NCI-H2171 (cell line): ENCODE data around the gene GJB5.

Experiments used
- DNase-seq: peaks from one replicate; lab custom pipeline; 2025; lab: John Stamatoyannopoulos, UW

Gene GJB5

GRCh38 chr1:34794790-34795180, 39.9 kb downstream of the GJB5 start:
- DNase-seq, result no peak

DNA sequence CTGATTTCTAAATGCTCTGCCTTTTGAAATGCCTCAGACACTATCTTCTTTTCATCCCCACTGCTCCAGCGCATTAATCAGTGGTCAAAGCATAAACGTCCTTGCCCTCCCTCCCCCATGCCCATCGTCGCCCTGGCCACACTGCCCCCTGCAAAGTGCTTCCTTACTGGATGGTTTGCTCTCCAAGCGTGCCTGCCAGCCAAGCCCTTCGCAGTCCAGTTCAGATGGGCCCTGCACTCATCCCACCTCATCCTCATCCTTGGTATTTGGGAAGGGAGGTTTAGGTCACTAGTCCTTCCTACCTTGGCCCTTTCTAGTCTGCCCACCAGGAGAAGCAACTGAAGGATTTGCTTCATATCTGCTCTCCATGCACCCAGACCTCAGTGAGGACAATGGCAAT, 41.1 kb downstream of the GJB5 start:
- no peak for DNase-seq

- no peak for DNase-seq
Observed at GRCh38 chr1:34796990-34797389, 42.1 kb downstream of the GJB5 start.

- DNase-seq, result no peak
Observed at GRCh38 chr1:34800214-34800613, 45.4 kb downstream of the GJB5 start.

DNA sequence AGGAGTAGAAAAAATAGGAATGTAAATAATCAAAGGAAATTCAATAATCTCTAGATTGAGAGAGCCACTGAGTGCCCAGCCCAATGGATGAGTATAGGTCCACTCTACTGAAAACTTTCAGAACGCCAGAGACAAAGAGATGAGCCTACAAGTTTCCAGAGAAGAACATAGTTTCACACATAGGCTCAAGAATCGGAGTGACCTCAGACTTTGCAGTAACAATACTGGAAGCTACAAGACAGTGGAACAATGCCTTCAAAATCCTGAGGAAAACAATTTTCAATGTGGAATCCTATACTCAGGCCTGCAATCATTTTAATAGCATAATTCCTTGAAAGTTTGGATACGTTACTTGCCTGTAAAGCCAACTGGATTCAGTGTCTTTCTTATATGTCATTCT, 48.9 kb downstream of the GJB5 start:
- DNase-seq, result no peak

- DNase-seq, result no peak
Observed at GRCh38 chr1:34806396-34806795, 51.5 kb downstream of the GJB5 start.
